GM19397 (cell line): ENCODE results near the gene VASP.
A peak's percentile ranks its signal among the peaks of the same experiment; 100 is the strongest.

Source experiments
- ATAC-seq: cut with Tn5 transposase; IDR thresholded peaks from one replicate; pipeline ENCODE4 v1.9.1; 2021; ENCODE audit warnings: mild to moderate bottlenecking, moderate library complexity; ENCODE audit not compliant: unreplicated experiment

Gene VASP

GRCh38 chr19:45506989-45507871 lies at the start of gene VASP:
Gene VASP (plus strand): TSS chr19:45507479. CDS start chr19:45507772, 293 bp downstream.
- ATAC-seq, result peak; percentile 39

GRCh38 chr19:45457776-45458175 lies 49.5 kb upstream of the VASP start:
- ATAC-seq, result no peak

- no peak for ATAC-seq
Observed at GRCh38 chr19:45460807-45461347, 46.4 kb upstream of the VASP start.

GRCh38 chr19:45462174-45462573 lies 45.1 kb upstream of the VASP start:
- ATAC-seq, result no peak

GRCh38 chr19:45463241-45463640 lies 44.0 kb upstream of the VASP start:
- no peak for ATAC-seq

GRCh38 chr19:45464274-45464673 lies 43.0 kb upstream of the VASP start:
- no peak for ATAC-seq

- ATAC-seq, result no peak
Observed at GRCh38 chr19:45464852-45465441, 42.3 kb upstream of the VASP start.

GRCh38 chr19:45467115-45467455 lies 40.2 kb upstream of the VASP start:
- no peak for ATAC-seq

GRCh38 chr19:45467456-45468158 lies 39.7 kb upstream of the VASP start, which contains the start of gene FOSB:
Gene FOSB (plus strand): TSS chr19:45467996. CDS start chr19:45468587, 591 bp downstream.
- peak; percentile 50 for ATAC-seq

GRCh38 chr19:45468159-45468651 lies 39.1 kb upstream of the VASP start:
- no peak for ATAC-seq

- peak; percentile 11 for ATAC-seq
Observed at GRCh38 chr19:45468803-45469131, 38.5 kb upstream of the VASP start.

GRCh38 chr19:45469132-45469944 lies 37.9 kb upstream of the VASP start:
- peak; percentile 69 for ATAC-seq

- ATAC-seq, result no peak
Observed at GRCh38 chr19:45469945-45470761, 37.1 kb upstream of the VASP start.

- no peak for ATAC-seq
Observed at GRCh38 chr19:45470762-45471081, 36.6 kb upstream of the VASP start.

GRCh38 chr19:45471111-45471930 lies 36.0 kb upstream of the VASP start:
- no peak for ATAC-seq

- no peak for ATAC-seq
Observed at GRCh38 chr19:45471931-45472562, 35.2 kb upstream of the VASP start.

GRCh38 chr19:45472563-45473366 lies 34.5 kb upstream of the VASP start:
- ATAC-seq, result no peak

GRCh38 chr19:45473367-45473681 lies 34.0 kb upstream of the VASP start:
- ATAC-seq, result no peak
